Transverse colon (tissue), 4 donors: ENCODE data around the gene CREB3. TPM values are rescaled to one million over a fixed set of nuclear protein-coding genes. Genes with fewer than 3 reads are reported as not detected.

Source experiments
- DNase-seq: peaks from one replicate; pipeline ENCODE4 v3.0.0-alpha.2; 2019
- H3K27ac ChIP-seq, 4 donors: fragments of 200-600 bp; sonication (generic); 2 replicates each; pipeline ENCODE4 v1.5.1; 2016 to 2018; ENCODE audit warnings: inconsistent platforms in 4 of 4
- H3K27me3 ChIP-seq: fragments of 200-600 bp; sonication (generic); 2 replicates; pipeline ENCODE4 v1.5.1; 2017; ENCODE audit warnings: inconsistent platforms
- H3K36me3 ChIP-seq, 4 donors: fragments of 200-600 bp; sonication (generic); 2 replicates each; pipeline ENCODE4 v1.5.1; 2017 to 2019; ENCODE audit warnings: inconsistent platforms in 4 of 4
- H3K4me1 ChIP-seq, 4 donors: fragments of 200-600 bp; sonication (generic); 2 replicates each; pipeline ENCODE4 v1.5.1; 2017 to 2020; ENCODE audit warnings: inconsistent platforms in 4 of 4
- H3K4me3 ChIP-seq, 4 donors: fragments of 200-600 bp; sonication (generic); 1 replicate in 1 of 4; 2 replicates in 3 of 4; pipeline versions ENCODE4 v1.5.1 to v1.6.1; 2017 to 2019; ENCODE audit warnings: inconsistent platforms in 4 of 4
- H3K9me3 ChIP-seq, 2 donors: fragments of 200-600 bp; sonication (generic); 2 replicates each; pipeline ENCODE4 v1.5.1; 2017 to 2019; ENCODE audit warnings: inconsistent platforms in 2 of 2
- EP300 ChIP-seq: sonication (generic); formaldehyde crosslinking; IDR thresholded peaks from one replicate; pipeline ENCODE4 v1.6.1; 2017; ENCODE audit warnings: antibody characterized with exemption, low read depth
- POLR2A ChIP-seq: fragments of 450-650 bp; IDR thresholded peaks from one replicate; pipeline ENCODE4 v1.6.1; 2016; ENCODE audit warnings: antibody characterized with exemption, mild to moderate bottlenecking, moderate library complexity
- POLR2AphosphoS5 ChIP-seq, 3 donors: sonication (generic); formaldehyde crosslinking; IDR thresholded peaks; one replicate each; pipeline ENCODE4 v1.6.1; 2016; ENCODE audit warnings: antibody characterized with exemption in 3 of 3
- WGBS, 2 donors: methylation state at CpG; one replicate each; pipeline ENCODE4 v1.1.5; 2018; ENCODE audit warnings: low coverage in 1 of 2; 5-methylcytosine and 5-hydroxymethylcytosine counted together
- in situ Hi-C, 4 donors: fragments of 200-750 bp; cut with MboI; loops; one replicate each; pipeline versions ENCODE4 v1.15.0 to v1.15.1; 2017; ENCODE audit warnings: low sequenced_read_pairs in 3 of 4, low pct_ligation_motif_present in 1 of 4, low pct_unique_long_range_greater_than_20kb in 1 of 4
- intact Hi-C: fragments of 100-400 bp; cut with DNase I; formaldehyde crosslinking; loops from one replicate; pipeline ENCODE4 v1.15.1; 2023; ENCODE audit warnings: low total_unique reads
- total RNA-seq, 4 donors: library from RNA; depleted of rRNA; stranded (reverse); fragments of >200 nt; gene quantifications; one replicate each; pipeline ENCODE4 v1.1.0, GENCODE V29; 2016
- TF ChIP-seq, protein P1 (sequence below), 5 experiments: fragments of 200-600 bp in 3 of 5; fragments of 450-650 bp in 2 of 5; sonication (generic) in 3 of 5; IDR thresholded peaks; 1 replicate in 2 of 5; 2 replicates in 3 of 5; pipeline ENCODE4 v1.5.1; 2016 to 2017; ENCODE audit warnings: antibody characterized with exemption in 5 of 5, inconsistent platforms in 3 of 5, mild to moderate bottlenecking in 2 of 5, moderate library complexity in 1 of 5

CREB3 gene
- total RNA-seq, 4 donors from 2014 or later = 22.4 to 69.7 (median 45.5) TPM

DNA sequence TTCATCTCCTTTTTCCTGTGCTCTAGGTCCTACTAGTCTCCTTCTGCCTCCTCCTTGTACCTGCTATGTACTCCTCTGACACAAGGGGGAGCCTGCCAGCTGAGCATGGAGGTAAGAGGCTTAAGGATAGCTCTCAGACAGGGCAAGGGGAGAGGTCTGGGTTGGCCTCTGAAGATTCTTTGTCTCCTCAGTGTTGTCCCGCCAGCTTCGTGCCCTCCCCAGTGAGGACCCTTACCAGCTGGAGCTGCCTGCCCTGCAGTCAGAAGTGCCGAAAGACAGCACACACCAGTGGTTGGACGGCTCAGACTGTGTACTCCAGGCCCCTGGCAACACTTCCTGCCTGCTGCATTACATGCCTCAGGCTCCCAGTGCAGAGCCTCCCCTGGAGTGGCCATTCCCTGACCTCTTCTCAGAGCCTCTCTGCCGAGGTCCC lies 3.8 kb downstream of the CREB3 start:
- Histone ChIP-seq H3K36me3 (peaks cover 0 to 62% (median 28%) of the 10 kb centered on the region in 4 donors), H3K4me3 (no peak overlapping the region), H3K27me3 (no peaks in the 10 kb centered on the region), H3K9me3 (no peaks in the 10 kb centered on the region), H3K27ac (peak overlapping the region in 3 of 4 donors; percentile 7 to 58 (median 41)), H3K4me1 (peaks cover 11 to 30% (median 18%) of the 10 kb centered on the region in 4 donors)
- TF ChIP-seq POLR2AphosphoS5 (IDR thresholded peaks at IDR 0.05) (peak in 2 of 3 donors; percentile 24 to 35), POLR2A (no peak)
- TF ChIP-seq, protein P1, sequence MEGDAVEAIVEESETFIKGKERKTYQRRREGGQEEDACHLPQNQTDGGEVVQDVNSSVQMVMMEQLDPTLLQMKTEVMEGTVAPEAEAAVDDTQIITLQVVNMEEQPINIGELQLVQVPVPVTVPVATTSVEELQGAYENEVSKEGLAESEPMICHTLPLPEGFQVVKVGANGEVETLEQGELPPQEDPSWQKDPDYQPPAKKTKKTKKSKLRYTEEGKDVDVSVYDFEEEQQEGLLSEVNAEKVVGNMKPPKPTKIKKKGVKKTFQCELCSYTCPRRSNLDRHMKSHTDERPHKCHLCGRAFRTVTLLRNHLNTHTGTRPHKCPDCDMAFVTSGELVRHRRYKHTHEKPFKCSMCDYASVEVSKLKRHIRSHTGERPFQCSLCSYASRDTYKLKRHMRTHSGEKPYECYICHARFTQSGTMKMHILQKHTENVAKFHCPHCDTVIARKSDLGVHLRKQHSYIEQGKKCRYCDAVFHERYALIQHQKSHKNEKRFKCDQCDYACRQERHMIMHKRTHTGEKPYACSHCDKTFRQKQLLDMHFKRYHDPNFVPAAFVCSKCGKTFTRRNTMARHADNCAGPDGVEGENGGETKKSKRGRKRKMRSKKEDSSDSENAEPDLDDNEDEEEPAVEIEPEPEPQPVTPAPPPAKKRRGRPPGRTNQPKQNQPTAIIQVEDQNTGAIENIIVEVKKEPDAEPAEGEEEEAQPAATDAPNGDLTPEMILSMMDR (IDR thresholded peaks at IDR 0.05) = peak; percentile 70 to 82 (median 75)
- in situ Hi-C loops (loop anchor here in 1 of 4 donors (10.0 kb wide), 1 partner anchor 79 kb away; the partner anchor contains the start of genes HINT2 and SPAG8), intact Hi-C loops (no loop called here)
- WGBS, 2 donors = 36% methylated on average over 5 of the region's 5 CpGs; no CpG with 5 or more reads in 1 of the 2 donors
- peak; percentile 76 for DNase-seq

DNA sequence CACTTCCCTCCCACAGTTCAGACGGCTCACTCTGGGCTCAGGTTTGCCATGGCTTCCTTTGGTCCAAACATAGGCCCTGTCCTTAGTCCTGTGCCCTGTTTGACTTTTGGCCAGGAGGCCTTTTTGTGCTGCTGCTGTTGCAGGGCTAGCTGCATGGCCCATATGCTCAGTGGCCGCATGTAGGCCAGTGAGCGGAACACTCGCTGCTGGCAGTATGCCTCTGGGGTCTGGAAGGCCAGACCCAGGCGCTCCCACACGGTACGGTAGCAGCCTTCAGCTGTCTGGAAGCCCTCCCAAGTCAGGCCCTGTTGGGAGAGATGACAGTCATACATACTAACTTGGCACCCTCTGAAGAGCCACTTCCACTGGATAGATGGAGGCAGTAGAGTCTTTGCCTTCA lies 4.7 kb downstream of the CREB3 start:
- peaks cover 11 to 29% (median 17%) of the 10 kb centered on the region in 4 donors for H3K4me1 ChIP-seq
- TF ChIP-seq, protein P1 (IDR thresholded peaks at IDR 0.05) = no peak
- TF ChIP-seq EP300 (no peak), POLR2AphosphoS5 (IDR thresholded peaks at IDR 0.05) (no peak), POLR2A (no peak)
- H3K9me3 ChIP-seq = no peaks in the 10 kb centered on the region
- no peak for DNase-seq
- peaks cover 0 to 66% (median 32%) of the 10 kb centered on the region in 4 donors for H3K36me3 ChIP-seq
- no peak overlapping the region for H3K4me3 ChIP-seq
- WGBS, 2 donors = 82% methylated on average over 7 of the region's 7 CpGs; no CpG with 5 or more reads in 1 of the 2 donors
- H3K27ac ChIP-seq = no peak overlapping the region
- intact Hi-C loops (no loop called here), in situ Hi-C loops (loop anchor here in 1 of 4 donors (10.0 kb wide), 1 partner anchor 78 kb away; the partner anchor contains the start of genes HINT2 and SPAG8)
- no peaks in the 10 kb centered on the region for H3K27me3 ChIP-seq

DNA sequence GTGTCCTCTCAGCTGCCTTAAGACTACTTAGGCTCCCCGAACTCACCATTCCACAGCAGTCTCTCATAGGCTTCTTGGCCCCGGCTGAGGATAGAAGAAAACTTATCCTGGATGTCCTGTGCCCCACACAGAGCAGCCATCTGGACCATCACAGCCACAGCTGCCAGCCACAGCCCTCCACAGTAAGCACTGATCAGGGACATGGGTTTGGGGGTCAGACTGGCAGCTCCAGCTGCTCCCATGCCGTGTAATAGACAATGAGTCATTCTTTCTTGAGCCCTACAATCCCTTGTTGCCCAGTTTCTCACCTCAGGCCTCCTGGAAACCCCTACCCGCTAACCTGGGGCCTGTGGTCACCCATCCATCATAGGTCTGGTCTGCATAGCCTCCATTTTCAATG lies 5.7 kb downstream of the CREB3 start:
- H3K4me3 ChIP-seq = no peak overlapping the region
- peaks cover 10 to 26% (median 14%) of the 10 kb centered on the region in 4 donors for H3K4me1 ChIP-seq
- in situ Hi-C loops = loop anchor here in 1 of 4 donors (10.0 kb wide), 1 partner anchor 77 kb away; the partner anchor contains the start of genes HINT2 and SPAG8
- peaks cover 0 to 76% (median 34%) of the 10 kb centered on the region in 4 donors for H3K36me3 ChIP-seq
- no peak for DNase-seq
- H3K9me3 ChIP-seq = no peaks in the 10 kb centered on the region
- H3K27ac ChIP-seq = no peak overlapping the region
- WGBS, 2 donors = 81% methylated on average over 4 of the region's 4 CpGs; no CpG with 5 or more reads in 1 of the 2 donors
- TF ChIP-seq, protein P1 (IDR thresholded peaks at IDR 0.05) = no peak
- TF ChIP-seq EP300 = no peak
- H3K27me3 ChIP-seq = no peaks in the 10 kb centered on the region
- intact Hi-C loops = no loop called here

DNA sequence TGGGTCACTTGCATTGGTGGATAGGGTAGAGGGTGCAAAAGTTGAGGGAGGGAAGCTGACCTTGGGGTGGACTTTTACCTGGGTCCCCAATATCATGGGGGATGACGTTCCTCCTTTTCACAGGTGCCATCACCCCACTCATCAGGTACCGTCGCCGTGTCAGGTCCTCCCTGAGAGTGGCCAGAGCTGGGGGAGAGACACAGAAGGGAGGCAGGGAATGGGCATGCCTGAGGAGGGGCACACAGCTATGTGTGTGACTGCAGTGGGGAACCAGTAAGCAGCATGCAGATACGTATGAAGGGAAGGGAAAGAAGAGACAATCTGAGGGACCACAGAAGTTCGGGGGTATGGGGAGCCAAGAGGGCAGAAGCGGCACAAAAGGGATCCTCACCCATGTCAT lies 6.5 kb downstream of the CREB3 start:
- WGBS, 2 donors = 81 to 87% methylated on average over 3 to 7 of the region's 7 CpGs
- Histone ChIP-seq H3K36me3 (peaks cover 0 to 84% (median 38%) of the 10 kb centered on the region in 4 donors), H3K27ac (no peak overlapping the region), H3K9me3 (no peaks in the 10 kb centered on the region), H3K4me3 (no peak overlapping the region), H3K4me1 (peaks cover 2 to 18% (median 7%) of the 10 kb centered on the region in 4 donors), H3K27me3 (no peaks in the 10 kb centered on the region)
- no peak for TF ChIP-seq EP300
- TF ChIP-seq, protein P1 (IDR thresholded peaks at IDR 0.05) = no peak
- TF ChIP-seq POLR2AphosphoS5 (IDR thresholded peaks at IDR 0.05) = no peak
- TF ChIP-seq POLR2A = no peak
- DNase-seq = no peak
- intact Hi-C loops (no loop called here), in situ Hi-C loops (loop anchor here in 1 of 4 donors (10.0 kb wide), 1 partner anchor 76 kb away; the partner anchor contains the start of genes HINT2 and SPAG8)
